HepG2 (cell line): ENCODE measurements around the gene HNRNPM. TPM values are rescaled to one million over a fixed set of nuclear protein-coding genes. Genes with fewer than 3 reads are reported as not detected.

Source experiments
- ATAC-seq: fragments of 200-7000 bp; cut with Tn5 transposase; 3 replicates; pipeline ENCODE4 v1.9.1; 2020; ENCODE audit warnings: mild to moderate bottlenecking, moderate library complexity
- BruUV-seq: library from RNA; stranded (reverse); fragments of 400-500 nt; replicated peaks from 2 replicates; lab custom pipeline; 2021; lab: Mats Ljungman, UMichigan
- CTCF ChIA-PET: fragments of 300-600 bp; formaldehyde crosslinking; extraction: SDS; loops from one replicate; lab custom pipeline; 2021; ENCODE audit warnings: low total read pairs, inconsistent platforms, low intra/inter-chr PET ratio; lab: Yijun Ruan, JAX
- POLR2A ChIA-PET: fragments of 350-600 bp; sonication (Branson Sonifier 250); formaldehyde crosslinking; loops from one replicate; lab custom pipeline; 2020; ENCODE audit warnings: antibody characterized with exemption, inconsistent platforms; lab: Yijun Ruan, JAX
- DNase-seq: peaks from one replicate; pipeline ENCODE4 v3.0.0-alpha.2; 2015; ENCODE audit warnings: low spot score
- FAIRE-seq: peaks from 3 replicates; lab custom pipeline; 2011; peaks lifted over from hg19 to GRCh38; lab: Jason Lieb, UNC
- H2AFZ ChIP-seq: one replicate; pipeline ENCODE4 v1.6.1; 2011; ENCODE audit warnings: low read length, inconsistent platforms
- H3K27ac ChIP-seq: fragments of 300-600 bp; 3 replicates; pipeline ENCODE4 v1.8.0; 2011; ENCODE audit warnings: mixed run types, mild to moderate bottlenecking, mixed read lengths, low read length, inconsistent platforms; ENCODE audit not compliant: insufficient read depth; ENCODE audit errors: extremely low read length
- H3K27me3 ChIP-seq, 2 experiments: fragments of 200-600 bp in 1 of 2; 2 replicates in 1 of 2; 3 replicates in 1 of 2; pipeline versions ENCODE4 v1.6.0 to v1.8.0; 2011; ENCODE audit warnings: low read length in 2 of 2, mild to moderate bottlenecking in 2 of 2, moderate library complexity in 2 of 2, inconsistent platforms in 1 of 2; ENCODE audit not compliant: insufficient read depth in 2 of 2, control insufficient read depth in 1 of 2
- H3K36me3 ChIP-seq, 2 experiments: fragments of 200-600 bp in 1 of 2; replicated peaks in 1 of 2; 2 replicates in 1 of 2; 3 replicates in 1 of 2; pipeline versions ENCODE4 v1.5.1 to v1.8.0; 2011; ENCODE audit warnings: low read length in 2 of 2, inconsistent platforms in 1 of 2; ENCODE audit not compliant: insufficient read depth in 2 of 2, control insufficient read depth in 1 of 2
- H3K4me1 ChIP-seq: 2 replicates; pipeline ENCODE4 v1.5.1; 2012; ENCODE audit warnings: low read length, inconsistent platforms; ENCODE audit not compliant: insufficient read depth
- H3K4me2 ChIP-seq: 2 replicates; pipeline ENCODE4 v1.6.0; 2011; ENCODE audit warnings: low read depth, low read length, inconsistent platforms
- H3K4me3 ChIP-seq, 3 experiments: fragments of 200-600 bp in 1 of 3; sonication (generic), shearing (Covaris generic) in 1 of 3; replicated peaks in 1 of 3; 2 replicates each; pipeline ENCODE4 v1.5.1; 2011 to 2016; ENCODE audit warnings: low read length in 3 of 3, inconsistent platforms in 2 of 3, low read depth in 2 of 3, mild to moderate bottlenecking in 2 of 3, control low read depth in 1 of 3, mixed read lengths in 1 of 3; ENCODE audit not compliant: insufficient read depth in 1 of 3
- H3K79me2 ChIP-seq: one replicate; pipeline ENCODE4 v1.6.1; 2011; ENCODE audit warnings: low read length, inconsistent platforms; ENCODE audit not compliant: insufficient read depth
- H3K9ac ChIP-seq: 2 replicates; pipeline ENCODE4 v1.6.0; 2011; ENCODE audit warnings: mild to moderate bottlenecking, low read depth, low read length, inconsistent platforms; ENCODE audit not compliant: insufficient read depth
- H3K9me3 ChIP-seq: 2 replicates; pipeline ENCODE4 v1.5.1; 2012; ENCODE audit warnings: mild to moderate bottlenecking, low read length
- H4K20me1 ChIP-seq: 2 replicates; pipeline ENCODE4 v1.6.0; 2011; ENCODE audit warnings: inconsistent platforms, mild to moderate bottlenecking, low read length, moderate library complexity; ENCODE audit not compliant: insufficient read depth
- BCLAF1 ChIP-seq: fragments of 450-650 bp; IDR thresholded peaks from 2 replicates; pipeline ENCODE4 v1.6.1; 2017; ENCODE audit warnings: mild to moderate bottlenecking
- ETS1 ChIP-seq: sonication (generic); formaldehyde crosslinking; IDR thresholded peaks from 2 replicates; pipeline ENCODE4 v1.4.0; 2020; ENCODE audit warnings: missing genetic modification reagents
- KLF13 ChIP-seq: sonication (generic); formaldehyde crosslinking; IDR thresholded peaks from 2 replicates; pipeline ENCODE4 v1.4.0; 2020; ENCODE audit warnings: mild to moderate bottlenecking, missing genetic modification reagents
- NFE2 ChIP-seq: sonication (generic); formaldehyde crosslinking; IDR thresholded peaks from 2 replicates; pipeline ENCODE4 v1.4.0; 2020; ENCODE audit warnings: missing genetic modification reagents
- NR2F6 ChIP-seq, 2 experiments: IDR thresholded peaks; 2 replicates each; pipeline ENCODE4 v1.6.1; 2016; ENCODE audit warnings: antibody characterized with exemption in 1 of 2, mild to moderate bottlenecking in 1 of 2
- PHB2 ChIP-seq: fragments of 450-650 bp; IDR thresholded peaks from 2 replicates; pipeline ENCODE4 v1.6.1; 2018; ENCODE audit not compliant: partially characterized antibody
- TEAD3 ChIP-seq: optimal IDR thresholded peaks from 2 replicates; pipeline ENCODE3; 2016; ENCODE audit warnings: borderline replicate concordance
- ZBTB33 ChIP-seq: sonication (generic); formaldehyde crosslinking; IDR thresholded peaks from 2 replicates; pipeline ENCODE4 v1.4.0; 2020; ENCODE audit warnings: missing genetic modification reagents
- ZHX2 ChIP-seq, 2 experiments: sonication (generic) in 1 of 2; formaldehyde crosslinking in 1 of 2; IDR thresholded peaks; 2 replicates each; pipeline versions ENCODE4 v1.6.1 to v1.9.0; 2014 to 2022; ENCODE audit warnings: antibody characterized with exemption in 1 of 2, borderline replicate concordance in 1 of 2, inconsistent platforms in 1 of 2, low read depth in 1 of 2, missing genetic modification reagents in 1 of 2
- ZNF577 ChIP-seq: sonication (generic); formaldehyde crosslinking; IDR thresholded peaks from 2 replicates; pipeline ENCODE4 v1.4.0; 2020; ENCODE audit warnings: mild to moderate bottlenecking, low read depth, missing genetic modification reagents, borderline replicate concordance
- WGBS: methylation state at CpG from one replicate; pipeline ENCODE4 v1.1.6; 2017; ENCODE audit warnings: low lambda C conversion rate; 5-methylcytosine and 5-hydroxymethylcytosine counted together
- in situ Hi-C: cut with HindIII; loops from 2 replicates; pipeline ENCODE4 v1.10.0; 2017; ENCODE audit warnings: low pct_unique_long_range_greater_than_20kb; ENCODE audit not compliant: extremely low pct_ligation_motif_present
- intact Hi-C: fragments of 100-400 bp; cut with micrococcal nuclease; formaldehyde crosslinking; loops from one replicate; pipeline ENCODE4 v1.10.0; 2022; ENCODE audit not compliant: unreplicated experiment
- polyA plus RNA-seq, 8 experiments: library from polyadenylated mRNA; depleted of rRNA in 3 of 8; stranded (reverse) in 7 of 8; unstranded in 1 of 8; fragments of >200 nt; fragmentation: Illumina TruSeq in 4 of 8; extraction: Trizol in 4 of 8; gene quantifications; 2 replicates each; pipeline versions ENCODE4 v1.2.1 to v1.2.3, GENCODE V29; 2011 to 2016; ENCODE audit warnings: low read depth in 4 of 8, missing spikeins in 1 of 8, mixed read lengths in 1 of 8; ENCODE audit not compliant: insufficient read depth in 1 of 8
- total RNA-seq, 5 experiments: library from RNA; depleted of rRNA; stranded (reverse); fragments of >200 nt; fragmentation: Illumina TruSeq; extraction: Trizol; gene quantifications; 2 replicates each; pipeline ENCODE4 v1.2.3, GENCODE V29; 2016; ENCODE audit warnings: low read depth in 1 of 5

The HNRNPM gene
- total and polyA plus RNA-seq, 2 of the 13 experiments (the other 11 are each of a cell fraction or from before 2014, with no cell fraction given), result 56.7 to 102 TPM

- peak; percentile 35 for DNase-seq
- Histone ChIP-seq H3K4me2 (no peak overlapping the region), H3K27ac (no peak overlapping the region), H3K79me2 (peaks cover 46% of the 10 kb centered on the region), H3K36me3 (peaks cover 0 to 7% of the 10 kb centered on the region in 2 experiments; a peak in 1 of 5 replicates), H3K9ac (no peak overlapping the region), H3K27me3 (no peaks in the 10 kb centered on the region), H3K9me3 (no peaks in the 10 kb centered on the region), H2AFZ (no peak overlapping the region), H3K4me3 (no peak overlapping the region), H3K4me1 (peaks cover 55% of the 10 kb centered on the region), H4K20me1 (peaks cover 6% of the 10 kb centered on the region)
- no TSS peak for BruUV-seq
- in situ Hi-C loops, result loop anchor here (5.0 kb wide), 1 partner anchor 44 kb away; no protein-coding TSS in a partner anchor
- ChIA-PET CTCF (interaction anchor here (1.5 to 2.7 kb wide), 2 partner anchors 42 to 49 kb away, joined by 5 to 35 read pairs; no protein-coding TSS in a partner anchor), POLR2A (no interaction called here)
- WGBS, result 65% methylated on average over 16 of the region's 22 CpGs
- intact Hi-C loops, result loop anchor here (1.0 kb wide), 1 partner anchor 42 kb away; no protein-coding TSS in a partner anchor
- FAIRE-seq, result peak; percentile 23
- peak; percentile 48 for ATAC-seq
- TF ChIP-seq PHB2 (no peak), ZHX2 (IDR thresholded peaks at IDR 0.05; ENCODE audit: low read depth) (no peak), ZHX2 (CRISPR knock-in tag; IDR thresholded peaks at IDR 0.05; ENCODE audit: borderline replicate concordance) (no peak), NR2F6 (IDR thresholded peaks at IDR 0.05) (no peak), NR2F6 (CRISPR knock-in tag; IDR thresholded peaks at IDR 0.05) (0 out of 2 replicates have a peak, but pooled peaks have one; percentile 16), BCLAF1 (no peak), ZBTB33 (CRISPR knock-in tag) (peak; percentile 95), ETS1 (CRISPR knock-in tag) (no peak), ZNF577 (no peak), NFE2 (CRISPR knock-in tag) (no peak), TEAD3 (CRISPR knock-in tag) (no peak), KLF13 (no peak)
Measured at GRCh38 chr19:8396563-8397203, 48.1 kb upstream of the HNRNPM start.
